HK-2 (cell line): ENCODE results near the gene CCDC127.
"Not testable (repeated sequence)": the region's sequence is repeated elsewhere in the genome, so short reads cannot be mapped to it uniquely, and the experiment has no call there.

ENCODE experiments used
- DNase-seq: peaks from one replicate; pipeline ENCODE4 v3.0.0-alpha.2; 2018; ENCODE audit not compliant: unreplicated experiment

CCDC127 gene

GRCh38 chr5:204001-204400 lies 14.0 kb downstream of the CCDC127 start:
- no peak for DNase-seq

GRCh38 chr5:203246-203930 lies 14.6 kb downstream of the CCDC127 start:
- no peak for DNase-seq

- no peak for DNase-seq
Measured at GRCh38 chr5:201672-202071, 16.3 kb downstream of the CCDC127 start.

GRCh38 chr5:200985-201384 lies 17.0 kb downstream of the CCDC127 start:
- DNase-seq, result no peak

GRCh38 chr5:199950-200645 lies 17.9 kb downstream of the CCDC127 start:
- no peak for DNase-seq

GRCh38 chr5:199197-199949 lies 18.6 kb downstream of the CCDC127 start:
- DNase-seq, result no peak

- no peak for DNase-seq
Measured at GRCh38 chr5:198516-199196, 19.3 kb downstream of the CCDC127 start.

- no peak for DNase-seq
Measured at GRCh38 chr5:197892-198489, 20.0 kb downstream of the CCDC127 start.

GRCh38 chr5:197031-197430 lies 20.9 kb downstream of the CCDC127 start:
- not testable (repeated sequence) for DNase-seq

- DNase-seq, result no peak
Measured at GRCh38 chr5:196350-196749, 21.6 kb downstream of the CCDC127 start.

- DNase-seq, result no peak
Measured at GRCh38 chr5:195401-196160, 22.4 kb downstream of the CCDC127 start.

- DNase-seq, result no peak
Measured at GRCh38 chr5:194603-195209, 23.2 kb downstream of the CCDC127 start.

GRCh38 chr5:194102-194501 lies 23.9 kb downstream of the CCDC127 start:
- DNase-seq, result no peak

- no peak for DNase-seq
Measured at GRCh38 chr5:192970-193831, 24.8 kb downstream of the CCDC127 start.

GRCh38 chr5:192691-192969 lies 25.3 kb downstream of the CCDC127 start:
- DNase-seq, result no peak

GRCh38 chr5:191949-192690 lies 25.8 kb downstream of the CCDC127 start:
- DNase-seq, result no peak

- DNase-seq, result no peak
Measured at GRCh38 chr5:191036-191948, 26.7 kb downstream of the CCDC127 start, which contains the start of gene LRRC14B. Gene LRRC14B, plus strand, starts transcription at chr5:191495. Its CDS starts 44 bp downstream, at chr5:191539.
